GM19035 (cell line): ENCODE data around the gene ADGRA3.
"Not testable (repeated sequence)": the region's sequence is repeated elsewhere in the genome, so short reads cannot be mapped to it uniquely, and the experiment has no call there.

Source experiments
- ATAC-seq: cut with Tn5 transposase; IDR thresholded peaks from one replicate; pipeline ENCODE4 v1.9.1; 2021; ENCODE audit not compliant: unreplicated experiment

The ADGRA3 gene

DNA sequence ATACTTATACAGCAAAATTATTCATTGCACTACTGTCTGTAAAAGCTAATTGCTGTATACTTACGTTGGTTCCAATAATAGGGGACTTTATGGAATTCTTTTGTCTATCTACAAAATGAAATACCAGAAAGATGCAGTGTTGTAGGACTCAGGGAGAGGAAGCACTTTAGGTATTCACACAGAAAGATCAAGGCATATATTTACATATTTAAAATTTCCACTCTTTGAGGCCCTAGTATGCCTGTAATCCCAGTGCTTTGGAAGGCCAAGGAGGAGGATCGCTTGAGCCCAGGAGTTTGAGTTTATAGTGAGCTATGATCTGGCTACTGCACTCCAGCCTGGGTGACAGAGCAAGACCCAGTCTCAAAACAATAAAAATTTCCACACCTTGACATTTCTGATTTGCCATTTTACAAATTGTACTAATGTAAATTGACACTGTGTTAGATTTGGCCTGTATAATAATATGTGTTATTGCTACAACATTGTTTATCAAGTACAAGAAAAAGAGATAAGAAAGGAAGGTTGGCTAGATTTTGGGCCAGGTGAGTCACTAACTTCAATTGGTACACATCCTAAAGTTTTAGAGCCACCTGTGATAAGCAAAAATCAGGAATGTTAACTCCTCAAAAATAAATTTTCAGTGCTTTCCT is 35.1 kb downstream of the ADGRA3 start:
- ATAC-seq = no peak

GRCh38 chr4:22478426-22478825 is 37.4 kb downstream of the ADGRA3 start:
- ATAC-seq = no peak

DNA sequence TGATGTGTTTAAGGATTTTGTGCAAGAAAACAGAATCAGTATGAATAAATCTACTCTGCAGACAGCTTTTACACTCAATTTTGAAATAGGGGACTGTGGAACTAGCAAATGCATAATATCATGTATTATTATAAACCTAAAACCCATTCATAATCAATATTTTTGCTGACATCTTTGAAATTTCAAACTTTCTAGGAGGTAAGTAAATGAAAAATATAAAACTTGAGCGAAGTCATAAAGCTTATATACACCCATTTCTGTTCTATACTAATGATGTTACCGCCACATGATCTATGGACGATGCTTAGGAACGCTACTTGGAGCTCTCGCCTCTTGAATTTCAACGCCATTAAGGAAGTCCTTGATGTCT is 38.1 kb downstream of the ADGRA3 start:
- no peak for ATAC-seq

DNA sequence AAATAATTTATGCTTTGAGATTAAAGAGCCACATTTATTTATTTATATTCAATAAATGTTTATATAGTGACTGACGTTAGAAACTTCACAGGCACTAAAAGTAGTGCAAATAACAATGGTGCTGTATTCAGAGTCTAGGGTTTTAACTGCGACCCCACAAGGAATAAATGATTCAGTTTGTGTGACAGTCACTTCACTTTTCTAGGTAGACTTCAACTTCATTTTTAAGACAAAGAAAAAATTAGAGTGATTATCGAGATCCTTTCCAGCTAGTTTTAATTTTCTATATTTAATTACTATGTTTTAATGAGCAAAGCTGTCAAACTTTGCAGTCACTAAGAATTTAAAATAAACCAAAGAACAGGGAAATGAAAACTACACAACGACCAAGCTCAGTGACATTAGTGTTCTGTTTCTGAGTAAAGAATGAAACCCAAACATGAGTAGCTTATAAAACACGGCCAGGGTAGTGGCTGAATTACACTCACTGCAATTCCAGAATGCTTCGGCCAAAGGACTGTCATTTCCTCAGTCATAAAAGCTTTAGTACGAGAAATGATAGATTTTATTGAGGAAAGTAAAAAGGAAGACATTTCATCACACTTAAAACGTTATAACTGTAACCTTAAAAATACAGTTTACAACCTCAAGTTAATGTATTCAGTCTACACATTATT is 38.6 kb downstream of the ADGRA3 start:
- no peak for ATAC-seq

DNA sequence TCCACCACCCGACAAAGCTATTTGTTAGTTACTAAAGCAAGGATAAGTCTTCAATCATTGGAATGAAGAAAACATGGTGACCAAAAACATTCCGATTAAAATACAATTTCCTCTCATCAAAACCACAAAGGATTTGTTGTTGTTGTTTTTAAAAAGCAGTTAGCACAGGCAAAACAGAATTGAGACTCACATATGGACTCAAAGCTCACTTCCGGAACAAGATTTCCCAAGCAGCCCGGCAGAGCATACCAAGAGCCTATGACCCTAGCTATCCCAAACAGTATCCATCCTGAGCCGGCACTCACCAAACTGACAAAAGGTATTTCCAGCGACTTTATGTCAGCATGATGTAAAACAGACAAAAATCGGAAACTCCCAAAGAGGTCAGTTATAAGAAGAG is 39.9 kb downstream of the ADGRA3 start:
- no peak for ATAC-seq

DNA sequence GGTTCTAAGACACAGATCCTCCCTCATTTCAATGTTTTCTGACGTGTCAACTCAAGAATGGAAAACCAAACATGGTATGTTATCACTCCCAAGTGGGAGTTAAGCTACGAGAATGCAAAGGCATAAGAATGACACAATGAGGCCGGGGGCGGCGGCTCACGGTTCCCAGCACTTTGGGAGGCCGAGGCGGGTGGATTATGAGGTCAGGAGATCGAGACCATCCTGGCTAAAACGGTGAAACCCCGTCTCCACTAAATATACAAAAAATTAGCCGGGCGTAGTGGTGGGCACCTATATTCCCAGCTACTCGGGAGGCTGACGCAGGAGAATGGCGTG is 40.6 kb downstream of the ADGRA3 start:
- ATAC-seq = not testable (repeated sequence)

- no peak for ATAC-seq
Measured at GRCh38 chr4:22474636-22475310, 41.1 kb downstream of the ADGRA3 start.

DNA sequence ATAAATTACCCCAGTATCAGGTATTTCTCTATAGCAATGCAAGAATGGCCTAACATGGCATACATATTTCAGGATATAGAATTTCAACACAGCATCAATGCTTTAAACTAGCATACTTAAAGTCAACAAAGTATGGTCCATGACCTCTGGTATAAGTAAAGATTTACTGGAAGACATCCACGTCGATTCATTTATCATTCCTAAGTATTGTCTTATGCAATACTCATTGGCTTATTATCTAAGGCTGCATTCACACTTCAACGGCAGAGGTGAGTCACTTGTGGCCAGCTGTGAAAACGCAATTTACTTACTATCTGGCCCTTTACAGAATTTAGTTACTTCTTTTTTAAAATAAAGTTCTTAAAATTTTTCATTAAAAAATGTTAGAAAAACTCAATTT is 42.6 kb downstream of the ADGRA3 start:
- no peak for ATAC-seq

DNA sequence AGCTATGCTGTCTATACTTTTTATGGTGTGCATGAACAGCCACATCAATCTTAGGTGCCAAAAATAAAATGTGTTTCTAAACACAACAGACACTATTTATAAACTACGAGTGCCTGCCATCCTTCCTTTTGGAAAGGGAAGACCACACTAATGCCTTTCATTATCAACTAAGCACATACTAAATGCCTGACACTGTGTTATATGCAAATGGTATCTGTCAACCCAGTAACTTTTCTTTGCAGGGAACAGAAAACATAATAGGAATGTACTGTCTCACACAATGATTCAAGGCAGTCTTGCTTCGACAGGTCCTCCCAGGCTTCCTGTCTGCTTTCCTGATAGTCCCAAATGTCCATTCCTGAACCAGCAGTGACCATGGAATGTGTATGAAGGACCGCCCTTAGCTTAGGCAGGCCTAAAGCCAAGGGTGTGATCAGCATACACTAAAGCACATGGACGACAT is 43.8 kb downstream of the ADGRA3 start:
- ATAC-seq = no peak

- no peak for ATAC-seq
Measured at GRCh38 chr4:22471419-22471818, 44.4 kb downstream of the ADGRA3 start.

GRCh38 chr4:22466581-22466980 is 49.3 kb downstream of the ADGRA3 start:
- no peak for ATAC-seq

GRCh38 chr4:22465996-22466395 is 49.9 kb downstream of the ADGRA3 start:
- no peak for ATAC-seq

DNA sequence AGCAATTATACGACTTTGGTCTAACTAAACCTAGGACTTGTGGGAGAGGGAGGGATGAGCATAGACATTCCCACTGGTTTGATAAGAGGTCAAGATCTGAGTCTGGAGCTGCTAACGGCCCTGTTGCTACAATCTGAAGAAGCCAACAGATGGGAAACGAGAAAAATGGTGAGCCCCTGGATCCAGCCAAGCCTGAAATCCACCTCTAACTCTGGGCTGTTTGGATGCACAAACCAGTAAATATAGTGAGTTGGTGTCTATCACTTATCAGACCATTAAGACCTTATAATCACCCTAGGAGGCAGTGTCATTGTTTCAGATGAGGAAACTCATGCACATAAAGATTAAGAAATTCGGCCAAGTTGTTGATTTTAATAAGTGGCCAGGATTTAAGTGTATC is 50.5 kb downstream of the ADGRA3 start:
- ATAC-seq = no peak

GRCh38 chr4:22463179-22463578 is 52.7 kb downstream of the ADGRA3 start:
- no peak for ATAC-seq

GRCh38 chr4:22462688-22463087 is 53.2 kb downstream of the ADGRA3 start:
- ATAC-seq = no peak

DNA sequence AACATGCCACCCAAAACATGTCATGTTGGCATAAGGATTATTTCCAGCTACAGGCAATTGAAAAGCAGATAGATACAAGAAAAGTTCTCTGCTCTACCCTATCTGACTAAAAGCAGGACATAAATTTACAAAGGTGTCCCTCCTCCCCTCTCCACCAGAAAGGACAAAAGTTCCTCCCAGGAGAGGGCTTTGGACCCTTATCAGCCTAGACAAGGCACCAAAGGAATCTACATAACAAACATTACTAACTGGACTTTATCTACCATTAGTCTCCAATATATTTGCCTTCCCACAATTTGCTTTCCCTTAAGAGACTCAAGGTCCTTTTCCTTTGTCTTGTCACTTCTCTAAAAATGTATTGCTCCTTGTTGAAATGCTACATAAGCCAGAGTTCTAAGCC is 55.6 kb downstream of the ADGRA3 start:
- no peak for ATAC-seq

GRCh38 chr4:22458098-22458497 is 57.8 kb downstream of the ADGRA3 start:
- no peak for ATAC-seq

DNA sequence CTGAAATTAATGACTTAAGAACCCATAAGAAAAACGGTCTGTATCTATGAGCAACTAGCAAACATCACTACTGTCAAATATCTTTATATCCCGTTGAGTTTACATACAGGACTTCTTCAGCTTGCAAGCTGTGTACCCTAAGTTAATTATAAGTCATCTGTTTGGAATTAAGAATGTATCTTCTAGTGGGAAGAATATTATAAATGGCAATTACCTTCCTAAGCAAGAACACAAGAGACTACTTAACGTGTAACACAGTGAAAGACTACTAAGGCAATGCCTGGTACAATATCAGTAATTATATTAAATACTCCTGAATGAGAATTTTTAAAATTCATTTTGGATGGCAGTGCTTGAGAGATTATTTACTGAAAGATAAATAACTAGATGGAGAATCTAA is 58.5 kb downstream of the ADGRA3 start:
- ATAC-seq = no peak

GRCh38 chr4:22456291-22456690 is 59.6 kb downstream of the ADGRA3 start:
- ATAC-seq = no peak

DNA sequence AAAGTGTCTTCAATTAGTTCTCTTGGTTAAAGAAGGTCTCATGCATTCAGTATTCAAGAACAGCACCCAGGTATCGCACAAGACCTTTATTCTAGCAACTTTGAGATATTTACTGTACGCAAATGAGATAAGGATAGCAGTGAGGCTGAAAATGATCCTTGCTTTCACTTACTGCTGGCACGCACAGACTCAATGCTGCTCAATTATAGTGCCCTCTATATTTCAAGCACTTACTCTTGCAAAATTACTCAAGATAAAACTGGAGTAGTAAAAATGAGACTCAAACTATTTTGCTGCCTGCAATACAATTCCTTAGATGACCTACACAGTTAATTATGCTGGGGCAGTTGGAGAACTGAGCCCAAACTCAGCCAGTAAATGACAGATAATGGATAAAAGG is 60.9 kb downstream of the ADGRA3 start:
- ATAC-seq = no peak

GRCh38 chr4:22454216-22454838 is 61.5 kb downstream of the ADGRA3 start:
- no peak for ATAC-seq

- no peak for ATAC-seq
Measured at GRCh38 chr4:22444813-22445212, 71.1 kb downstream of the ADGRA3 start.
